ENCODE data around the gene PARD3B.
"Not testable (repeated sequence)": the region's sequence is repeated elsewhere in the genome, so short reads cannot be mapped to it uniquely, and the experiment has no call there.

PARD3B gene

GRCh38 chr2:205198140-205198525, 652.9 kb downstream of the PARD3B start:
- no peak for DNase-seq (ENCODE audit: low read depth)

- no peak for DNase-seq (ENCODE audit: low read depth)
Observed at GRCh38 chr2:205199165-205199850, 654.0 kb downstream of the PARD3B start.

GRCh38 chr2:205210494-205210893, 665.2 kb downstream of the PARD3B start:
- no peak for DNase-seq (ENCODE audit: low read depth)

GRCh38 chr2:205212357-205212756, 667.1 kb downstream of the PARD3B start:
- no peak for DNase-seq (ENCODE audit: low read depth)

- DNase-seq (ENCODE audit: low read depth) = no peak
Observed at GRCh38 chr2:205216092-205216491, 670.8 kb downstream of the PARD3B start.

- no peak for DNase-seq (ENCODE audit: low read depth)
Observed at GRCh38 chr2:205216580-205216979, 671.3 kb downstream of the PARD3B start.

- DNase-seq (ENCODE audit: low read depth) = no peak
Observed at GRCh38 chr2:205217004-205217403, 671.7 kb downstream of the PARD3B start.

- DNase-seq (ENCODE audit: low read depth) = no peak
Observed at GRCh38 chr2:205218056-205218455, 672.8 kb downstream of the PARD3B start.

- not testable (repeated sequence) for DNase-seq (ENCODE audit: low read depth)
Observed at GRCh38 chr2:205218816-205219215, 673.5 kb downstream of the PARD3B start.

- no peak for DNase-seq (ENCODE audit: low read depth)
Observed at GRCh38 chr2:205220559-205220958, 675.3 kb downstream of the PARD3B start.

- no peak for DNase-seq (ENCODE audit: low read depth)
Observed at GRCh38 chr2:205232086-205232485, 686.8 kb downstream of the PARD3B start.

- DNase-seq (ENCODE audit: low read depth) = no peak
Observed at GRCh38 chr2:205235434-205235833, 690.2 kb downstream of the PARD3B start.

GRCh38 chr2:205237524-205237923, 692.2 kb downstream of the PARD3B start:
- DNase-seq (ENCODE audit: low read depth) = no peak

- DNase-seq (ENCODE audit: low read depth) = no peak
Observed at GRCh38 chr2:205245001-205245400, 699.7 kb downstream of the PARD3B start.

- no peak for DNase-seq (ENCODE audit: low read depth)
Observed at GRCh38 chr2:205245652-205246051, 700.4 kb downstream of the PARD3B start.

GRCh38 chr2:205259121-205259520, 713.8 kb downstream of the PARD3B start:
- no peak for DNase-seq (ENCODE audit: low read depth)

GRCh38 chr2:205261516-205262020, 716.3 kb downstream of the PARD3B start:
- no peak for DNase-seq (ENCODE audit: low read depth)

GRCh38 chr2:205267323-205267722, 722.0 kb downstream of the PARD3B start:
- no peak for DNase-seq (ENCODE audit: low read depth)

GRCh38 chr2:205270689-205271088, 725.4 kb downstream of the PARD3B start:
- DNase-seq (ENCODE audit: low read depth) = no peak

- no peak for DNase-seq (ENCODE audit: low read depth)
Observed at GRCh38 chr2:205273148-205273547, 727.9 kb downstream of the PARD3B start.

- no peak for DNase-seq (ENCODE audit: low read depth)
Observed at GRCh38 chr2:205273627-205274026, 728.4 kb downstream of the PARD3B start.

GRCh38 chr2:205274801-205275200, 729.5 kb downstream of the PARD3B start:
- DNase-seq (ENCODE audit: low read depth) = no peak

- DNase-seq (ENCODE audit: low read depth) = no peak
Observed at GRCh38 chr2:205276116-205276777, 731.0 kb downstream of the PARD3B start.
